HepG2 (cell line): ENCODE data around the gene SYNE3. TPM values are rescaled to one million over a fixed set of nuclear protein-coding genes. Genes with fewer than 3 reads are reported as not detected.

Experiments
- ATAC-seq: fragments of 200-7000 bp; cut with Tn5 transposase; 3 replicates; pipeline ENCODE4 v1.9.1; 2020; ENCODE audit warnings: mild to moderate bottlenecking, moderate library complexity
- BruUV-seq: library from RNA; stranded (reverse); fragments of 400-500 nt; replicated peaks from 2 replicates; lab custom pipeline; 2021; lab: Mats Ljungman, UMichigan
- CTCF ChIA-PET: fragments of 300-600 bp; formaldehyde crosslinking; extraction: SDS; loops from one replicate; lab custom pipeline; 2021; ENCODE audit warnings: low total read pairs, inconsistent platforms, low intra/inter-chr PET ratio; lab: Yijun Ruan, JAX
- POLR2A ChIA-PET: fragments of 350-600 bp; sonication (Branson Sonifier 250); formaldehyde crosslinking; loops from one replicate; lab custom pipeline; 2020; ENCODE audit warnings: antibody characterized with exemption, inconsistent platforms; lab: Yijun Ruan, JAX
- DNase-seq: peaks from one replicate; pipeline ENCODE4 v3.0.0-alpha.2; 2015; ENCODE audit warnings: low spot score
- FAIRE-seq: peaks from 3 replicates; lab custom pipeline; 2011; peaks lifted over from hg19 to GRCh38; lab: Jason Lieb, UNC
- H2AFZ ChIP-seq: one replicate; pipeline ENCODE4 v1.6.1; 2011; ENCODE audit warnings: low read length, inconsistent platforms
- H3K27ac ChIP-seq: fragments of 300-600 bp; 3 replicates; pipeline ENCODE4 v1.8.0; 2011; ENCODE audit warnings: mixed run types, mild to moderate bottlenecking, mixed read lengths, low read length, inconsistent platforms; ENCODE audit not compliant: insufficient read depth; ENCODE audit errors: extremely low read length
- H3K27me3 ChIP-seq, 2 experiments: fragments of 200-600 bp in 1 of 2; 2 replicates in 1 of 2; 3 replicates in 1 of 2; pipeline versions ENCODE4 v1.6.0 to v1.8.0; 2011; ENCODE audit warnings: low read length in 2 of 2, mild to moderate bottlenecking in 2 of 2, moderate library complexity in 2 of 2, inconsistent platforms in 1 of 2; ENCODE audit not compliant: insufficient read depth in 2 of 2, control insufficient read depth in 1 of 2
- H3K36me3 ChIP-seq, 2 experiments: fragments of 200-600 bp in 1 of 2; replicated peaks in 1 of 2; 2 replicates in 1 of 2; 3 replicates in 1 of 2; pipeline versions ENCODE4 v1.5.1 to v1.8.0; 2011; ENCODE audit warnings: low read length in 2 of 2, inconsistent platforms in 1 of 2; ENCODE audit not compliant: insufficient read depth in 2 of 2, control insufficient read depth in 1 of 2
- H3K4me1 ChIP-seq: 2 replicates; pipeline ENCODE4 v1.5.1; 2012; ENCODE audit warnings: low read length, inconsistent platforms; ENCODE audit not compliant: insufficient read depth
- H3K4me2 ChIP-seq: 2 replicates; pipeline ENCODE4 v1.6.0; 2011; ENCODE audit warnings: low read depth, low read length, inconsistent platforms
- H3K4me3 ChIP-seq, 3 experiments: fragments of 200-600 bp in 1 of 3; sonication (generic), shearing (Covaris generic) in 1 of 3; replicated peaks in 1 of 3; 2 replicates each; pipeline ENCODE4 v1.5.1; 2011 to 2016; ENCODE audit warnings: low read length in 3 of 3, inconsistent platforms in 2 of 3, low read depth in 2 of 3, mild to moderate bottlenecking in 2 of 3, control low read depth in 1 of 3, mixed read lengths in 1 of 3; ENCODE audit not compliant: insufficient read depth in 1 of 3
- H3K79me2 ChIP-seq: one replicate; pipeline ENCODE4 v1.6.1; 2011; ENCODE audit warnings: low read length, inconsistent platforms; ENCODE audit not compliant: insufficient read depth
- H3K9ac ChIP-seq: 2 replicates; pipeline ENCODE4 v1.6.0; 2011; ENCODE audit warnings: mild to moderate bottlenecking, low read depth, low read length, inconsistent platforms; ENCODE audit not compliant: insufficient read depth
- H3K9me3 ChIP-seq: 2 replicates; pipeline ENCODE4 v1.5.1; 2012; ENCODE audit warnings: mild to moderate bottlenecking, low read length
- H4K20me1 ChIP-seq: 2 replicates; pipeline ENCODE4 v1.6.0; 2011; ENCODE audit warnings: inconsistent platforms, mild to moderate bottlenecking, low read length, moderate library complexity; ENCODE audit not compliant: insufficient read depth
- AGO1 ChIP-seq: fragments of 200-400 bp; formaldehyde crosslinking; IDR thresholded peaks from 2 replicates; pipeline ENCODE4 v1.6.1; 2017; ENCODE audit warnings: mild to moderate bottlenecking, low read depth, low read length, moderate library complexity; ENCODE audit not compliant: poor library complexity, severe bottlenecking
- KDM5B ChIP-seq: sonication (generic); formaldehyde crosslinking; IDR thresholded peaks from 2 replicates; pipeline ENCODE4 v1.4.0; 2020; ENCODE audit warnings: missing genetic modification reagents, mild to moderate bottlenecking, borderline replicate concordance
- MYNN ChIP-seq: sonication (generic); formaldehyde crosslinking; IDR thresholded peaks from 2 replicates; pipeline ENCODE4 v1.4.0; 2020; ENCODE audit warnings: mild to moderate bottlenecking, low read depth, missing genetic modification reagents
- NFKBIZ ChIP-seq: IDR thresholded peaks from 2 replicates; pipeline ENCODE4 v1.6.1; 2018; ENCODE audit warnings: missing genetic modification reagents, missing compliant biosample characterization
- PBX3 ChIP-seq: sonication (generic); formaldehyde crosslinking; IDR thresholded peaks from 2 replicates; pipeline ENCODE4 v1.8.1; 2023; ENCODE audit warnings: missing genetic modification reagents, inconsistent platforms, borderline replicate concordance
- RCOR2 ChIP-seq: IDR thresholded peaks from 2 replicates; pipeline ENCODE4 v1.6.1; 2016; ENCODE audit warnings: missing biosample characterization, missing genetic modification reagents
- THAP8 ChIP-seq: sonication (generic); formaldehyde crosslinking; IDR thresholded peaks from 2 replicates; pipeline ENCODE4 v1.5.1; 2020; ENCODE audit warnings: missing genetic modification reagents, mild to moderate bottlenecking, borderline replicate concordance
- TSC22D2 ChIP-seq: sonication (generic); formaldehyde crosslinking; IDR thresholded peaks from 2 replicates; pipeline ENCODE4 v1.5.1; 2020; ENCODE audit warnings: missing genetic modification reagents, mild to moderate bottlenecking, borderline replicate concordance
- ZNF574 ChIP-seq: sonication (generic); formaldehyde crosslinking; IDR thresholded peaks from 2 replicates; pipeline ENCODE4 v1.4.0; 2020; ENCODE audit warnings: missing genetic modification reagents
- ZNF615 ChIP-seq: sonication (generic); formaldehyde crosslinking; IDR thresholded peaks from 2 replicates; pipeline ENCODE4 v1.5.0; 2020; ENCODE audit warnings: mild to moderate bottlenecking, missing genetic modification reagents, borderline replicate concordance
- ZNF660 ChIP-seq: sonication (generic); formaldehyde crosslinking; IDR thresholded peaks from 2 replicates; pipeline ENCODE4 v1.5.1; 2020; ENCODE audit warnings: mild to moderate bottlenecking, low read depth, missing genetic modification reagents, borderline replicate concordance
- ZNF713 ChIP-seq: sonication (generic); formaldehyde crosslinking; IDR thresholded peaks from 2 replicates; pipeline ENCODE4 v1.4.0; 2020; ENCODE audit warnings: mild to moderate bottlenecking, missing genetic modification reagents
- ZNF781 ChIP-seq: sonication (generic); formaldehyde crosslinking; IDR thresholded peaks from 2 replicates; pipeline ENCODE4 v1.5.1; 2020; ENCODE audit warnings: borderline replicate concordance, mild to moderate bottlenecking, missing genetic modification reagents; ENCODE audit errors: not compliant biosample characterization
- WGBS: methylation state at CpG from one replicate; pipeline ENCODE4 v1.1.6; 2017; ENCODE audit warnings: low lambda C conversion rate; 5-methylcytosine and 5-hydroxymethylcytosine counted together
- in situ Hi-C: cut with HindIII; loops from 2 replicates; pipeline ENCODE4 v1.10.0; 2017; ENCODE audit warnings: low pct_unique_long_range_greater_than_20kb; ENCODE audit not compliant: extremely low pct_ligation_motif_present
- intact Hi-C: fragments of 100-400 bp; cut with micrococcal nuclease; formaldehyde crosslinking; loops from one replicate; pipeline ENCODE4 v1.10.0; 2022; ENCODE audit not compliant: unreplicated experiment
- polyA plus RNA-seq, 8 experiments: library from polyadenylated mRNA; depleted of rRNA in 3 of 8; stranded (reverse) in 7 of 8; unstranded in 1 of 8; fragments of >200 nt; fragmentation: Illumina TruSeq in 4 of 8; extraction: Trizol in 4 of 8; gene quantifications; 2 replicates each; pipeline versions ENCODE4 v1.2.1 to v1.2.3, GENCODE V29; 2011 to 2016; ENCODE audit warnings: low read depth in 4 of 8, missing spikeins in 1 of 8, mixed read lengths in 1 of 8; ENCODE audit not compliant: insufficient read depth in 1 of 8
- total RNA-seq, 5 experiments: library from RNA; depleted of rRNA; stranded (reverse); fragments of >200 nt; fragmentation: Illumina TruSeq; extraction: Trizol; gene quantifications; 2 replicates each; pipeline ENCODE4 v1.2.3, GENCODE V29; 2016; ENCODE audit warnings: low read depth in 1 of 5

SYNE3 gene
- total and polyA plus RNA-seq, 2 of the 13 experiments (the other 11 are each of a cell fraction or from before 2014, with no cell fraction given), result 7.8 to 8.0 TPM

- peak overlapping the region; percentile 86 for H2AFZ ChIP-seq
- peak; percentile 83 for ATAC-seq
- 18% methylated on average over 16 of the region's 18 CpGs for WGBS
- TF ChIP-seq ZNF574 (CRISPR knock-in tag), result no peak
- no peak for TF ChIP-seq PBX3 (CRISPR knock-in tag)
- TF ChIP-seq NFKBIZ (CRISPR knock-in tag), result no peak
- no peak for TF ChIP-seq MYNN (CRISPR knock-in tag)
- no peak for TF ChIP-seq THAP8
- TF ChIP-seq ZNF615 (CRISPR knock-in tag), result no peak
- no peak for TF ChIP-seq TSC22D2
- TF ChIP-seq ZNF713, result no peak
- peak; percentile 57; the same call in 1 of the 2 replicates for TF ChIP-seq KDM5B (CRISPR knock-in tag)
- no peak for TF ChIP-seq AGO1
- no peak for TF ChIP-seq RCOR2 (CRISPR knock-in tag)
- no peak for TF ChIP-seq ZNF781 (CRISPR knock-in tag)
- TF ChIP-seq ZNF660, result no peak
Measured at GRCh38 chr14:95562892-95563685, 46.6 kb upstream of the SYNE3 start.

More at GRCh38 chr14:95562892-95563685, 46.6 kb upstream of the SYNE3 start:
- Histone ChIP-seq H3K9me3 (no peaks in the 10 kb centered on the region), H3K4me1 (peaks cover 34% of the 10 kb centered on the region), H3K9ac (no peak overlapping the region), H3K27me3 (no peaks in the 10 kb centered on the region), H3K36me3 (no peaks in the 10 kb centered on the region), H3K4me3 (peak overlapping the region; percentile 30 to 68 (median 63)), H3K4me2 (peak overlapping the region; percentile 87), H3K27ac (no peak overlapping the region), H4K20me1 (no peaks in the 10 kb centered on the region), H3K79me2 (no peaks in the 10 kb centered on the region)
- intact Hi-C loops, result no loop called here
- in situ Hi-C loops, result loop anchor here (5.0 to 10.0 kb wide), 3 partner anchors 119 to 432 kb away; no protein-coding TSS in a partner anchor
- FAIRE-seq, result peak; percentile 50
- ChIA-PET CTCF (interaction anchor here (1.6 kb wide), 1 partner anchor 211 kb away, joined by 5 read pairs; no protein-coding TSS in a partner anchor), POLR2A (interaction anchor here (1.2 to 1.5 kb wide), 2 partner anchors 36 to 40 kb away, joined by 3 read pairs; no protein-coding TSS in a partner anchor)
- no TSS peak for BruUV-seq
- DNase-seq, result peak; percentile 55
